ENCODE data around the gene FAAH2.
"Not testable (repeated sequence)": the region's sequence is repeated elsewhere in the genome, so short reads cannot be mapped to it uniquely, and the experiment has no call there.

FAAH2 gene

GRCh38 chrX:57380026-57380796 is 93.7 kb downstream of the FAAH2 start:
- DNase-seq (ENCODE audit: low read depth in 3 of 3, low spot score in 1 of 3) = no peak

DNA sequence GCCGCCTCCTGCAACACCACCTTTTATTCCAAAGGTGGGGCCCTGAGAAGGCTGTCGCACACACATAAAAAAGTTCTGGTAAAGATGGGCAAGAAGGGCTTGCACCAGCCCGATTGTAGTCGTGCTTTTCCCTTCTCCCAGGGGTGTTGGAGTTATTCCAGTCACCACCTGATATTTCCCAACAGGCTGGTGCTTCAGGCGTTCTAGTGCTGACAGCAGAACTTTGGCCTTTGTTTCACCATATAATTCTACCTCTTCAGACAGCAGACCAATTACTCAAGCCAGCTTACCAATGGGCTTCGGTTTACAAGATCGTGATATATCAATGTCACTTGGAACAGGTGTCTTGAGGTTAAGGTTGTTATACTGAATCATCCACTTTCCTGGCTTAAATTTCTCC is 107.7 kb downstream of the FAAH2 start:
- not testable (repeated sequence) for DNase-seq (ENCODE audit: low read depth in 3 of 3, low spot score in 1 of 3)

GRCh38 chrX:57403191-57403590 is 116.7 kb downstream of the FAAH2 start:
- DNase-seq (ENCODE audit: low read depth in 3 of 3, low spot score in 1 of 3) = not testable (repeated sequence)

GRCh38 chrX:57406149-57406548 is 119.6 kb downstream of the FAAH2 start:
- no peak for DNase-seq (ENCODE audit: low read depth in 3 of 3, low spot score in 1 of 3)

DNA sequence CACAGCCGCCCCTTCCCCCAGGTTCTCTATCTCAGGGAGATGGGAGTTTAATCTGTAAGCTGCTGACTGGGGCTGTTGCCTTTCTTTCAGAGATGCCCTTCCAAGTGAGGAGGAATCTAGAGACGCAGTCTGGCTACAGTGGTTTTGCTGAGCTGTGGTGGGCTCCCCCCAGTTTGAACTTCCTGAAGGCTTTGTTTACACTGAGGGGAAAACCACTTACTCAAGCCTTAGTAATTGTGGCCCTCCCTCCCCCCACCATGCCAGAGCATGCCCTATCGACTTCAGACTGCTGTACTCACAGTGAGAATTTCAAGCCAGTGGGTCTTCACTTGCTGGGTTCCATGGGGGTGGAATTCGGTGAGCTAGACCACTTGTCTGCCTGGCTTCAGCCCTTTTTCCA is 131.3 kb downstream of the FAAH2 start:
- no peak for DNase-seq (ENCODE audit: low read depth in 3 of 3, low spot score in 1 of 3)

GRCh38 chrX:57422289-57422688 is 135.8 kb downstream of the FAAH2 start:
- DNase-seq (ENCODE audit: low read depth in 3 of 3, low spot score in 1 of 3) = no peak

DNA sequence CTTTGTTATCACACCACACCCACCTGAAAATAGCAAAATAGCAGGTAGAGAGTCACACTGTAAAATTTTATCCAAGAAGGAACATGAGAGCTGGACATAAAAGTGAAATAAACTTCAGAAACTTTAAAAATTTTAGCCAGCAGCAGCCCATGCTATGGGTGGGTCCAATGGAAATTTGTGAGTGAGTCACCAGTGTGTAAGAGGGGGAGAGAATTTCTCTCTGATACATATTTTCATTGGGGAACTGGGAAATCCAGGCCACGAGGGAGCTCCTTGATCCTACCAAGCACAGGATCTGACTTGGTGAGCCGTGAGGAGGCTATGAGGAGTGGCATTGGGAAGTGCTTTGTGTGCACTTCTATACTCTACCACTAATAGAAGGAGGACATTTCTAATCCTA is 136.3 kb downstream of the FAAH2 start:
- DNase-seq (ENCODE audit: low read depth in 3 of 3, low spot score in 1 of 3) = no peak

DNA sequence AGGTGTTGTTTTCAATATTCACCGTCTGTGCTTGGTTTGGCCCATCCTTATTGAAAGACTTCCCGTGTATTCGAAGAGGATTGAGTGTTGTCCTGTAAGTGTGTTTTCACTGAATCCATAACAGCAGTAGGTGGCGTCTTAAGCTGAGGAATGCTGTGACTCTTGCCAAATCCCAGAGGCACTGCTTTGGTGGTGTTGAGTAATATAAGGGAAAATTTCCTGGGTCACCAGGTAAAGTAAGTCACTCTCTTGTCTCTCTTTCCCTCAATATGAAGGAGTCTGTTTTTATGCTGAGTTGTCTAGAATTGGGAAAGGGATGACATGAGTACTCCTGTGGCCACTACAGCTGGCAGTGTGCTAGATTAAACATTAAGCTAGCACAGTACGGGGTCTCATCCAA is 158.6 kb downstream of the FAAH2 start:
- no peak for DNase-seq (ENCODE audit: low read depth in 3 of 3, low spot score in 1 of 3)

GRCh38 chrX:57445832-57446231 is 159.3 kb downstream of the FAAH2 start:
- no peak for DNase-seq (ENCODE audit: low read depth in 3 of 3, low spot score in 1 of 3)

DNA sequence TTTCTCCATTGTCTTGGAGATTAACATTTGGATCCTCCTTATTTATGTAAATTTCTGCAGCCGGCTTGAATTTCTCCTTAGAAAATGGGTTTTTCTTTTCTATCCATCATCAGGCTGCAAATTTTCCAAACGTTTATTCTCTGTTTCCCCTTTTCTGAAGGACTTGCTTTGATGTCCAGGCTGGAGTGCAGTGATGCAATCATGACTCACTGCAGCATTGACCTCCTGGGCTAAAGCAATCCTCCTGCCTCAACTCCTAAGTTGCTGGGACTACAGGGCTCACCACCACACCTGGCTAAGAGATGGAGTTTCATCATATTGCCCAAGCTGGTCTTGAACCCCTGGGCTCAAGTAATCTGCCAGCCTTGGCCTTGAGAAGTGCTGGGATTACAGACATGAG is 161.3 kb downstream of the FAAH2 start:
- DNase-seq (ENCODE audit: low read depth in 3 of 3, low spot score in 1 of 3) = no peak

GRCh38 chrX:57451426-57452020 is 165.0 kb downstream of the FAAH2 start:
- DNase-seq (ENCODE audit: low read depth in 3 of 3, low spot score in 1 of 3) = no peak

DNA sequence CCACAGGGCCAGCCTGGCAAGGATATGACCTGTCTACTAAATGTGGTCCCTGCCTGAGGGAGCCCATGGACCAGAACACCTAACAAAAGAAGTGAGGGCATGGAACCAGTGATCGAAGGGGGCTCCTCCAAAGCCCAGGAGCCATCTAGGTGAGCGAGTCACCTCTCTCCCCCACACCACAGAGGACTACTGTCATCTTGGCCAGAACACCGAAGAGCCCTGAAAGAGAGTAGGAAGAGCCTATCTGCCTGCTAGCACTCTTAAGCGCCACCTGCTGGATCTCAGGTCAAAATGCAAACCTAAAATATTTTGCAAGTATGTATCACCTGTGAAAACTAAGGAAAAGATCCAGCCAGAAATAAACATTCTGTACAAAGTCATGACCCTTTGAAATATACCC is 167.4 kb downstream of the FAAH2 start:
- no peak for DNase-seq (ENCODE audit: low read depth in 3 of 3, low spot score in 1 of 3)

DNA sequence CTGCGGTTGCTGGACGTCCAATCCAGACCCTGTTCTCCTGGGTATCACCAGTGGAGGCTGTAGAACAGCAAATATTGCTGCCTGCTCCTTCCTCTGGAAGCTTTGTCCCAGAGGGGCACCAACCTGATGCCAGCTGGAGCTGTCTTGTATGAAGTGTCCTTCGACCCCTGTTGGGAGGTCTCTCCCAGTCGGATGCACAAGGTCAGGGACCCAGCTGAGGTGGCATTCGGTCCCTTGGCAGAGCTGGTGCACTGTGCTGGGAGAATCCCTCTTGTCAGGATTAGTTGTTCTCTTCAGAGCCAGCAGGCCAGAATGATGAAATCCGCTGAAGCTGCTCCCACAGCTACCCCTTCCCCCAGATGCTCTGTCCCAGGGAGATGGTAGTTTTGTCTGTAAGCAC is 195.0 kb downstream of the FAAH2 start:
- no peak for DNase-seq (ENCODE audit: low read depth in 3 of 3, low spot score in 1 of 3)

GRCh38 chrX:57516491-57516890 is 230.0 kb downstream of the FAAH2 start:
- no peak for DNase-seq (ENCODE audit: low read depth in 3 of 3, low spot score in 1 of 3)

GRCh38 chrX:57519578-57520118 is 233.1 kb downstream of the FAAH2 start:
- no peak for DNase-seq (ENCODE audit: low read depth in 3 of 3, low spot score in 1 of 3)

DNA sequence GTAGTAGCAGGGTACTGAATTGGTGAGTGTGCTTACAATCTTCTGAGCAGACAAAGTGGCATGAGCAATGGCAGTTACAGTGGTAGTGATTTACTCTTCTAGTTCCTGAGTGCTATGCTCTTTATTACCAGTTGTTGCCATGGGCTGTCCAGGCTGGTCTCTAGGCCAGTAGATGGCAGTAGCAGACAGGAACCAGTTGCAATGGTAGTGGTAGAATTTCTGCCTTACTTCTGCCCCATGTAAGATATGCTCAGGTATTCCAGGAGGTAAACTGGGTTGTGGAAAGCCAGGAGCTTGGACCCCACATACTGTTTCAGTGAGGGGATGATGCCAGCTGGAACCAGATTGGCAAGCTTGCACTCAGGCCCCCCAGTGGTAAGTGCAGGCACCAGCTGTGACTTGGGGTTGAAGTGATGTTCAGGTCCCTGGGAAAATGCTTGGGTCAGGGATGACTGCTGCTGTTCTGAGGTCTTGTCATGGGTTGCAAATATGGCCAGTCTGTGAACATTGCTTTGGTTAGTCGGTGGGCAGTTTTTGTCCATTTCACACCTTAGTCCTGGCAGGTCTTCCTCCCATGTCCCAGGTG is 242.3 kb downstream of the FAAH2 start:
- no peak for DNase-seq (ENCODE audit: low read depth in 3 of 3, low spot score in 1 of 3)

All from stimulated activated CD4-positive, alpha-beta T cell treated with anti-CD3 and anti-CD28 coated beads, TNF-alpha, amount 100 ng/mL, for 1 hour (primary cell).